Measurements from ENCODE around the gene RTTN.
"Not testable (repeated sequence)": the region's sequence is repeated elsewhere in the genome, so short reads cannot be mapped to it uniquely, and the experiment has no call there.

RTTN gene

GRCh38 chr18:69978732-69979715 lies 226.5 kb downstream of the RTTN start:
- DNase-seq (ENCODE audit: low read depth) = no peak

DNA sequence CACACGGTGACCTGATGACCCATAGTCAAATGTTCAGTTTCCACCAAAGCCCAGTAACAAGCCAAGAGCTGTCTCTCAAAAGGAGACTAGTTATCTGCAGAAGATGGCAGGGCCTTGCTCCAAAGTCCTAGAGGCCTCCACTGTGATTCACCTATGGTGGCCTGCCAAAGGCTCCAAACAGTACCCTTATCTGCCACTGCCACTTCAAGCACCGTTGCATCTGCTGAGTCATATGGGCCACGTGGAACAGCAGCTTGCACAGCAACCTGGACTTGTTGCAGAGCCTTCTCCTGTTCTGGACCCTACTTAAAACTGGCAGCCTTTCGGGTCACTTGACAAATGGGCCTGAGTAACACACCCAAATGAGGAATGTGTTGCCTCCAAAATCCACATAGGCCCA lies 230.2 kb downstream of the RTTN start:
- not testable (repeated sequence) for DNase-seq (ENCODE audit: low read depth)

GRCh38 chr18:69974365-69974764 lies 231.1 kb downstream of the RTTN start:
- no peak for DNase-seq (ENCODE audit: low read depth)

- no peak for DNase-seq (ENCODE audit: low read depth)
Observed at GRCh38 chr18:69969491-69969890, 236.0 kb downstream of the RTTN start.

DNA sequence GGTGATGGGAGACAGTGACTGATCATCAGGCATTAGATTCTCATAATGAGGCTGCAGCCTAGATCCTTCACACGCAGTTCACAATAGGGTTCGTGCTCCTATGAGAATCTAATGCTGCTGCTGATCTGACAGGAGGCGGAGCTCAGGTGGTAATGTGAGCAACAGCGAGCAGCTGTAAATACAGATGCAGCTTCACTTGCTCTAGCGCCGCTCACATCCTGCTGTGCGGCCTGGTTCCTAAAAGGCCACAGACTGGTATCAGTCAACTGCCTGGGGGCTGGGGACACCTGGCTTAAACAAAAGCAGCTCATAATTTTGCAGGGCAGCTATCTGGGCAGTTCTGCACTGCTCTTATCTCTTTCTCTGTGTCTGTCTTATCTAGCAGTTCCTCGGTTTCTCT lies 237.4 kb downstream of the RTTN start:
- DNase-seq (ENCODE audit: low read depth) = no peak

DNA sequence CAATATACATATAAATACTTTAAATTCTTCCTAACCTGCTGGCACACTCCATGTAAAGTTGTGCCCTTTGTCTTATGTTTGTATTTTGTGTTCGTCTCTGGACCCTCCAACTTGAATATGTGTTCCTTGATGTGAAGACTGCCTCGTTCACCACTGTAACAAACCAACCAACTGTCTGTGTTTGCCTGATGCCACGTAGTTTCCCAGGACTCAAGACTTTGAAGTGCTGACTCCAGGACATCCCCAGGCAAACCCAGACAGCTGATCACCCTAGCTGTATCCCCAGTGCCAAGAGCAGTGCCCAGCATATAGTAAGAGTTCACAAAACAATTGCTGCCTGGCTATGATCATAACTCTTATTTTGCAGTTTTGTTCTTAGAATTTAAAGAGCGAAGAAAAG lies 242.3 kb downstream of the RTTN start:
- DNase-seq (ENCODE audit: low read depth) = no peak

DNA sequence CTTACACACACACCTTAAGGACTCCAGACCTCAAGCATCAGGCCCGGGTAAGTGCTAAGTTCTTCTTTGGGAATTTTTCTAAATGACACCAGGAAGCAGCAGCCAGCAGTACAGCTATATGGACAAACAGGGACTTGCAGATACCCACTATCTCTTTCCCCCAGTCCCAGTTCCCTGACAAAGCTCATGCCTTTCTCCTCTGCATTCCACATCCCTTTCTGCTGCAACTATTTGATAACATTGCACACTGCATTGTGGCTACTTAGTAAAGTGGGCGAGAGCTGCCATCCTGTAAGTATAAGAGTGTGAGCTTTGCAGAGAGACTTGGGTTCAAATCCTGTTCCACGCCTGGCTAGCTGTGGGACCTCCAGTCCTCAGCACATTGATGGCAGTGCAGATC lies 243.8 kb downstream of the RTTN start:
- DNase-seq (ENCODE audit: low read depth) = no peak

DNA sequence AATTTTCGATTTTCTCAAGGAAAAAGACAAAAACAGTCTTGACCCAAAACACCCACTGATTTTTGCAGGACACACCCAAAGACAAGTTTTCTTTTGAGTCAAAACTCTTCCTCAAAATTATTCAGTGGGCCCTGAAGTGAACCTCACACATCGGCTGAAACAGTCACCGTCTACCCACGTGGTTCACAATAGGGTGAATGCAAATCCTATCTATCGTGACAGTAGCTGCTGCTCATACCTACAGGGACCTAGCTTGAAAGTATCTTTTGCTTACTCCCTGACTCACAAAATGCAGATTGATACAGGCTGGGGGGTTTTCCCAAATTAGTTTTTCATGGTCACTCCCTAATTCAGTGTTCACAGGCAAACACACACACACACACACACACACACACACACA lies 247.1 kb downstream of the RTTN start:
- DNase-seq (ENCODE audit: low read depth) = no peak

GRCh38 chr18:69957747-69958146 lies 247.7 kb downstream of the RTTN start:
- no peak for DNase-seq (ENCODE audit: low read depth)

DNA sequence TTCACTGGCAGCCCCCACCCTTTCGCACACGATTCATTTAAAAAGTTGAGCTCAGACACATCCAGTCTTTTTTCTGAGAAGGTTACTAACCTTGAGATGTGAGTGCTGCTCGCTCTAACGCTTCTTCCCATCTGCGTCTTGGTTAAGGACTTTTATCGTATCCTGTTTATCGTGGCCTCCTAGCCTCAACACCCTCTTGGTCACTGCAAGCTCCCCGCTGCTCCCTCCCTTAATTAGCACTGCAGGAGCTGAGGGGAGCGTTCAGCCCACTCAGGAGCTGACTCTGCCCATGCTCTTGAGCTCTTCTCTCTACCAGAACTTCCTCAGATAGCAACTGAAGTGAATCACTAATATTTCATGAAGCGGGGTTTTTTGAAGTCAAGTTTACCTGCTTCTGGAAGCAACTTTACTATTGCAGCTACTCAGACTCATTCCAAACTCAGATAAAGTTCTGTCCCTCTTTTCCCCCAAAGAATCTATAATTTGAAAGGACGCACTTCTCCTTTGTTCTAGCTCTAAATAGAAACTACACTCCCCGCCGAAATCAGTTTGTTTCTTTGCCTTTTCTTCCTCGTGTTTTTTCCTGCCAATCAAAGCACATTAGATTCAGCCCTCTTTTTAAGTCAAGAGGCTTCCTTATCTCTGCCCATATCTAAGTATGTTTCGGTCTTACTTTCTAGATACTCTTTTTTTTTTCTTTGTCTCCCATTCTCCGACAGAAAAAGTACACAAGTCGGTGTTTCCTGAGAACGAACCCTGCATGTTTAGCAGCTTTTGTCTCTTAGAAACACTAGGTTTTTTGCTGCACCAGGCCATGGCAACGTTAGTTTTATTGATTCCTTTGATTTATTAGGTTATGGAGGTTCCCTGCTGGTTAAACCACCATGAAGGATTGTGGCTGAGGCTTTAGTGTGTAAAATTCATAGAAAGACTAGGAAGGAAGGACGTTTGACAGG lies 248.5 kb downstream of the RTTN start:
- no peak for DNase-seq (ENCODE audit: low read depth)

DNA sequence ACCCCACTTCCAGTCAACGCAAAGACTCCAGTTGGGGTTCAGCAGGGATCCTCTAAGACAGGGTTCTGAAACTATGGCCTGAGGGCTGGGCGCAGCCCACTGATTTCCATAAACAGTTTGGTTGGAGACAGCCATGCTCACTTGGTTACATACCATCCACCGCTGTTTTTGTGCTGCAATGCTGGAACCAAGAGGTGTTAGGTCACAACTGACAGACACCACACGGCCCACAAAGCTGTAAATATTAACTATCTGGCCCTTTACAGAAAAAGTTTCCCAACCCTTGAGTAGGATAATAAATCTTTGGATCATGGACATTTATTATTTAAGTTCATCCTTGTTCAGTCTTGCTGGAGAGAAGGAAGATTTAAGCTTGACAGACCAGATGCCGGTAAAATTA lies 249.4 kb downstream of the RTTN start:
- DNase-seq (ENCODE audit: low read depth) = no peak

DNA sequence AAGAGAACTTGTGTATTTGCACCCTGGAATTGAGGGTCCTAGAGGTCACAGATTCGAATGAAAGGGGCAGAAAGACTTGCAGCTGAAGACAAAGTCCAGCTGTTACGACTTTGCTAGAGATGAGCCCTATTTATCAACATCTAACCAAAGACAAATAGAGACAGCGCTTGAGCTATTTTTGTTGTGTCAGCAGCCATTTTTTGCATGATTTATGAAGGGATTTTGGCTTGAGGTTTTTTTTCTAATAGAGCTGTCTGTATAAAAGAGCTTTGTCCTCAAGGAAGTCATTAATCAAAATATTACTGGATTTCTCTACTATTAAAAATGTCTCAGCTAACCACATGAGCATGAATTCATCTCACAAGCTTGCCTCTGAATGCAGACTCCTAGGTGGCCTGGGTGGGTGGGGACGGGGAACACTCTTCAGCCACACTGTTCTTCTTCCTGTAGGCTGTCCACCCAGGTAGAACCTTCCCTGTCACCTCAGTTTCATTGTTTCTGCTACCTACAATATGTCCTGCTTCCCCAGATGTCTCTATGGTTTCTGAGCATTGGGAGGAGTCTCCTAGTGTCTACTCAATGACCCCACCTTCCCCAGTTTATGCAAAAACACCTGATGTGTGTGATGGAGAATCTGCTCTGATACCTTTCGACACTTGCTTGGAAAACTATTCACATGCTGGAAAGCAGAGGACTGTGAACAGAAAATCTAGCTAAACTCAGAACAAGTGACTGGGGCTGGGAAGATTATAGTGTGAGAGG lies 250.6 kb downstream of the RTTN start:
- no peak for DNase-seq (ENCODE audit: low read depth)

- no peak for DNase-seq (ENCODE audit: low read depth)
Observed at GRCh38 chr18:69953191-69953590, 252.3 kb downstream of the RTTN start.
